ENCODE data around the gene MAP4. TPM values are rescaled to one million over a fixed set of nuclear protein-coding genes. Genes with fewer than 3 reads are reported as not detected.
"Not testable (repeated sequence)": the region's sequence is repeated elsewhere in the genome, so short reads cannot be mapped to it uniquely, and the experiment has no call there.

Gene MAP4
- total and polyA plus RNA-seq, 8 donors, result 31.0 to 146 (median 92.4) TPM

DNA sequence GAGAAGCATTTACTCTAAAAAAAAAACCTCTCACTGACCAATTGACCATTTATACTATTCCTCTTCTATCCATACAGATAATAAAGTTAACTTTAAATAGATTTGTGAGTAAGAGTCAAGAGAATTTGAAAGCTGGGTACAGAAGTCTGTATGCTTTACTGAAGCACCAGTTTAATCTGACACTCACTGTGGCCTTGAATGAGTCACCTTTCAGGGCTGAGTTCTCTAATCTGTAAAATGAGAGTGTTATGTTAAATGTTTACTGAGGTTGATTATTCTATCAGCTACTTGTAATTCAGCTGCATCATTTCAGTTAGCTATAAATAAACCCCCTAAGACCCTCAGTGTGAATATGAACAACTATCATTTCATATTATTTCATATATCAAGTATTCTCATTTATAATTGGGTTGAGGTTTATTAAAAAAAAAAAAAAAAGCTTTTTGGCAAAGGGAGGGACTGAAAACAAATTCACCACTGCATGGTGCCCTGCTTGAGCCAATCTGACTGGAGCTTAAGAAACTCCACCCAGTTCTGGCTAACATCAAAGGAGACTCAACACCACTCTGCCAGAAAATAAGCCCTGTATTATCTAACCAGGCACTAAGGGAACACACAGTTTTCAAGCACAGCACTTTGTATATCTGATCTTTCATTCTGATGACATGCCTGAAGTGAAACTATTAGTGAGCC, 2.8 kb downstream of the MAP4 start:
- peak; percentile 42 to 67 for DNase-seq
- Histone ChIP-seq H3K4me3 (no peak overlapping the region), H3K9me3 (no peaks in the 10 kb centered on the region), H3K27me3 (no peaks in the 10 kb centered on the region), H3K36me3 (no peaks in the 10 kb centered on the region), H3K4me1 (peaks cover 49 to 96% (median 72%) of the 10 kb centered on the region in 4 donors), H3K27ac (peak overlapping the region in 4 of 5 donors; percentile 62 to 81 (median 72))
- TF ChIP-seq, protein P1, sequence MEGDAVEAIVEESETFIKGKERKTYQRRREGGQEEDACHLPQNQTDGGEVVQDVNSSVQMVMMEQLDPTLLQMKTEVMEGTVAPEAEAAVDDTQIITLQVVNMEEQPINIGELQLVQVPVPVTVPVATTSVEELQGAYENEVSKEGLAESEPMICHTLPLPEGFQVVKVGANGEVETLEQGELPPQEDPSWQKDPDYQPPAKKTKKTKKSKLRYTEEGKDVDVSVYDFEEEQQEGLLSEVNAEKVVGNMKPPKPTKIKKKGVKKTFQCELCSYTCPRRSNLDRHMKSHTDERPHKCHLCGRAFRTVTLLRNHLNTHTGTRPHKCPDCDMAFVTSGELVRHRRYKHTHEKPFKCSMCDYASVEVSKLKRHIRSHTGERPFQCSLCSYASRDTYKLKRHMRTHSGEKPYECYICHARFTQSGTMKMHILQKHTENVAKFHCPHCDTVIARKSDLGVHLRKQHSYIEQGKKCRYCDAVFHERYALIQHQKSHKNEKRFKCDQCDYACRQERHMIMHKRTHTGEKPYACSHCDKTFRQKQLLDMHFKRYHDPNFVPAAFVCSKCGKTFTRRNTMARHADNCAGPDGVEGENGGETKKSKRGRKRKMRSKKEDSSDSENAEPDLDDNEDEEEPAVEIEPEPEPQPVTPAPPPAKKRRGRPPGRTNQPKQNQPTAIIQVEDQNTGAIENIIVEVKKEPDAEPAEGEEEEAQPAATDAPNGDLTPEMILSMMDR (IDR thresholded peaks at IDR 0.05), result no peak
- peak; percentile 54 to 91 (median 83) for TF ChIP-seq POLR2AphosphoS5 (IDR thresholded peaks at IDR 0.05)
- TF ChIP-seq POLR2A (IDR thresholded peaks at IDR 0.05), result no peak
- no peak for TF ChIP-seq EP300 (IDR thresholded peaks at IDR 0.05)
- intact Hi-C loops (cut with DNase I; ENCODE audit: low total_unique reads), result no loop called here

DNA sequence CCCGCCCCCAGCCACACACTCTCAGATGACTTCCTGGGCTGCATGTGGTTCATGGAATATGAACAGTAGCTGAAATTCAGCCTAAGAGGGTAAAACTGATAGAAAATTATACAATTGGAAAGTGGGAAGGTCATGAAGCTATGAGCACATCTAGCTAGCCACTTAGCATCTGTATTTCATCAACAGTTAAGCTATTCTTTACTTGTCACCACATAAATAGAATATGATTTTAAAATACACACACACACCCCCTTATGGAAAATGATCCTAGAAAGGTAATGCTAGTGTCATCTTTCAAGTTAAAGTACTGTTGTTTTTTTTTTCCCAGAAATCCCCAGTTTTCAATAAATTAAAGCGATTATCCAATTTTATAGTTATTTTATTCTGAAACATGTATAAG, 3.6 kb downstream of the MAP4 start:
- peak overlapping the region in 4 of 5 donors; percentile 62 to 81 (median 72) for H3K27ac ChIP-seq
- H3K4me3 ChIP-seq, result no peak overlapping the region
- no peak for TF ChIP-seq EP300 (IDR thresholded peaks at IDR 0.05)
- TF ChIP-seq, protein P1 (IDR thresholded peaks at IDR 0.05), result no peak
- TF ChIP-seq POLR2AphosphoS5 (IDR thresholded peaks at IDR 0.05), result no peak
- no peak for TF ChIP-seq POLR2A (IDR thresholded peaks at IDR 0.05)
- peaks cover 47 to 88% (median 67%) of the 10 kb centered on the region in 4 donors for H3K4me1 ChIP-seq
- intact Hi-C loops (cut with DNase I; ENCODE audit: low total_unique reads), result no loop called here
- no peaks in the 10 kb centered on the region for H3K9me3 ChIP-seq
- 71 to 86% (median 76%) methylated on average over 2 of the region's 2 CpGs for WGBS, 5 donors
- no peaks in the 10 kb centered on the region for H3K27me3 ChIP-seq
- no peak for DNase-seq
- H3K36me3 ChIP-seq, result no peaks in the 10 kb centered on the region

DNA sequence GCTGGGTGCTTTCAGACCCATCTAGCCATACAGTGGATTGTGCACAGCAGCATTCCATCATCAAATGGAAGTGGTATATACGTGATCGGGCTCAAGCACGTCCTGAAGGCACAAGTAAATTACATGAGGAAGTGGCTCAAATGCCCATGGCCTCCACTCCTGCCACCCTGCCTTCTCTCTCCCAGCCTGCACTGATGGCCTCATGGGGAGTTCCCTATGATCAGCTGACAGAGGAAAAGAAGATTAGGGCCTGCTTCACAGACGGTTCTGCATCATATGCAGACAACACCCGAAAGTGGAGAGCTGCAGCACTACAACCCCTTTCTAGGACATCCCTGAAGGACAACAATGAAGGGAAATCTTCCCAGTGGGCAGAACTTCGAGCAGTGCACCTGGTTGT, 8.2 kb downstream of the MAP4 start:
- intact Hi-C loops (cut with DNase I; ENCODE audit: low total_unique reads); H3K36me3 ChIP-seq; H3K27me3 ChIP-seq; DNase-seq; H3K4me3 ChIP-seq; H3K9me3 ChIP-seq; H3K27ac ChIP-seq: not testable (repeated sequence)
- H3K4me1 ChIP-seq, result peaks cover 9 to 56% (median 25%) of the 10 kb centered on the region in 4 donors
- WGBS, 5 donors, result 84 to 91% (median 91%) methylated on average over 6 of the region's 6 CpGs

DNA sequence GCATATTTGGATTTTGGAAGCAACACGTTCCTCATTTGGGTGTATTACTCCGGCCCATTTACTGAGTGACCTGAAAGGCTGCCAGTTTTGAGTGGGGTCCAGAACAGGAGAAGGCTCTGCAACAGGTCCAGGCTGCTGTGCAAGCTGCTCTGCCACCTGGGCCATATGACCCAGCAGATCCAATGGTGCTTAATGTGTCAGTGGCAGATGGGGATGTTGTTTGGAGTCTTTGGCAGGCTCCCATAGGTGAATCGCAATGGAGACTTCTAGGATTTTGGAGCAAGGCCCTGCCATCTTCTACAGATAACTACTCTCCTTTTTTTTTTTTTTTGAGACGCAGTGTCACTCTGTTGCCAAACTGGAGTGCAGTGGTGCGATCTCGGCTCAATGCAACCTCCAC, 8.9 kb downstream of the MAP4 start:
- H3K4me1 ChIP-seq, result peaks cover 2 to 49% (median 20%) of the 10 kb centered on the region in 4 donors
- intact Hi-C loops (cut with DNase I; ENCODE audit: low total_unique reads); H3K27ac ChIP-seq; H3K27me3 ChIP-seq; H3K9me3 ChIP-seq; DNase-seq; H3K4me3 ChIP-seq; H3K36me3 ChIP-seq: not testable (repeated sequence)
- WGBS, 5 donors, result 94 to 98% (median 96%) methylated on average over 6 of the region's 6 CpGs

DNA sequence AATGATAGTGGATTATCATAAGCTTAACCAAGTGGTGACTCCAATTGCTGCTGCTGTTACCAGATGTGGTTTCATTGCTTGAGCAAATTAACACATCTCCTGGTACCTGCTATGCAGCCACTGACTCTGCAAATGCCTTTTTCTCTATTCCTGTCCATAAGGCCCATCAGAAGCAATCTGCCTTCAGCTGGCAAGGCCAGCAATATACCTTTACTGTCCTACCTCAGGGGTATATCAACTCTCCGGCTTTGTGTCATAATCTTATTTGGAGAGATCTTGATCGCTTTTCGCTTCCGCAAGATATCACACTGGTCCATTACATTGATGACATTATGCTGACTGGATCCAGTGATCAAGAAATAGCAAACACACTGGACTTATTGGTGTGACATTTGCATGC, 9.4 kb downstream of the MAP4 start:
- H3K27ac ChIP-seq; H3K27me3 ChIP-seq; intact Hi-C loops (cut with DNase I; ENCODE audit: low total_unique reads); DNase-seq; H3K4me3 ChIP-seq; H3K9me3 ChIP-seq; H3K36me3 ChIP-seq: not testable (repeated sequence)
- peaks cover 0 to 43% (median 14%) of the 10 kb centered on the region in 4 donors for H3K4me1 ChIP-seq
- WGBS, 5 donors, result 95 to 100% (median 99%) methylated on average over 4 of the region's 4 CpGs

DNA sequence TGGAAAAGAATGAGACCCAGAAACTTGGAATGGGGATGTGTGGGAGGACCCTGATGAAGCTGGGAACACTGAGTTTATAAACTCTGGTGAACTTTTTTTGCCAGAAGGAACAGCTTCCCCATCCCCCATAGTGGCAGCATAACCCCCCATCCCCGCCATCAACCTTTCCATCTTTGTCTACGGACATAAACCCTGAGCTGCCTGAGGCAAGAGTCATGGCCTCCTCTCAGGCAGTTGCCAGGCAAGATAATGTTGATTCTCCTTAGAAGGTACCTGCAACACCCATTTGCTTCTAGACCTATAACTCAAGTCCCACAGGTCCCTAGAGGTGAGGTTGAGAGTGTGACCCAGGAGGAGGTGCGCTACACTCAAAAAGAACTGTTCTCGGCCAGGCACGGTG, 11.5 kb downstream of the MAP4 start:
- no peak overlapping the region for H3K4me3 ChIP-seq
- DNase-seq, result no peak
- H3K4me1 ChIP-seq, result peaks cover 0 to 38% (median 8%) of the 10 kb centered on the region in 4 donors
- no peaks in the 10 kb centered on the region for H3K27me3 ChIP-seq
- H3K27ac ChIP-seq, result no peak overlapping the region
- 92 to 98% (median 96%) methylated on average over 5 of the region's 5 CpGs for WGBS, 5 donors
- intact Hi-C loops (cut with DNase I; ENCODE audit: low total_unique reads), result no loop called here
- no peaks in the 10 kb centered on the region for H3K9me3 ChIP-seq
- H3K36me3 ChIP-seq, result no peaks in the 10 kb centered on the region
- TF ChIP-seq POLR2A (IDR thresholded peaks at IDR 0.05), result no peak

All from stomach (tissue), 9 donors.